ENCODE measurements around the gene CD80.
A peak's percentile ranks its signal among the peaks of the same experiment; 100 is the strongest.

CD80 gene

DNA sequence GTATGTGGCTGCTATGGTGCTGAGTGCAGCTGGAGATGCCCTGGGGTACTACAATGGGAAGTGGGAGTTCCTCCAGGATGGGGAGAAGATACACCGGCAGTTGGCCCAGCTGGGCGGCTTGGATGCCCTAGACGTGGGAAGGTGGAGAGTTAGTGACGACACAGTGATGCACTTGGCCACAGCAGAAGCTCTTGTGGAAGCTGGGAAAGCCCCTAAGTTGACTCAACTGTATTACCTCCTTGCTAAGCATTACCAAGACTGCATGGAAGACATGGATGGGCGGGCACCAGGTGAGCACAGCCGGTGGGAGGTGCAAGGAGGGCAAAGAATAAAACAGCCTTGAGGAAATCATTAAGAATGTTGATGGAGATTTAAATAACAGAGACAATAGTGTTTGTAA is 22.8 kb upstream of the CD80 start:
- no peak overlapping the region for H4K8ac ChIP-seq (ENCODE audit: low read length)
- H2BK5ac ChIP-seq (ENCODE audit: low read depth, low read length, poor library complexity, severe bottlenecking) = no peak overlapping the region
- no peak overlapping the region for H3K27ac ChIP-seq (ENCODE audit: low read length, poor library complexity, severe bottlenecking)
- no peak overlapping the region for H2AFZ ChIP-seq (ENCODE audit: low read depth, low read length)
- H3K4me1 ChIP-seq (ENCODE audit: control insufficient read depth, insufficient read depth, low read depth, low read length) = peaks cover 8% of the 10 kb centered on the region
- H3K4me3 ChIP-seq (ENCODE audit: insufficient read depth in 1 of 2, low read depth in 1 of 2, low read length in 2 of 2) = no peak overlapping the region
- no peaks in the 10 kb centered on the region for H3K9me3 ChIP-seq (ENCODE audit: control insufficient read depth, low read length)
- 95% methylated on average over 6 of the region's 6 CpGs for WGBS
- no peak overlapping the region for H2BK12ac ChIP-seq (ENCODE audit: low read length in 2 of 2)
- H3K4ac ChIP-seq (ENCODE audit: low read depth in 1 of 2, low read length in 2 of 2) = no peak overlapping the region
- H3K36me3 ChIP-seq (ENCODE audit: control insufficient read depth in 1 of 2, insufficient read depth in 2 of 2, low read depth in 1 of 2, low read length in 2 of 2) = peaks cover 4 to 7% of the 10 kb centered on the region in 2 experiments
- H3K14ac ChIP-seq (ENCODE audit: low read length in 2 of 2) = no peak overlapping the region
- H3K23ac ChIP-seq (ENCODE audit: low read length in 2 of 2) = no peak overlapping the region
- no peaks in the 10 kb centered on the region for H3K79me1 ChIP-seq (replicated peaks; ENCODE audit: low read length, poor library complexity, severe bottlenecking)
- no peak overlapping the region for H2BK15ac ChIP-seq (ENCODE audit: low read depth, poor library complexity, severe bottlenecking)
- DNase-seq = peak; percentile 18
- no peak overlapping the region for H3K18ac ChIP-seq (ENCODE audit: low read depth in 1 of 2, low read length in 2 of 2)
- no peak overlapping the region for H3K9ac ChIP-seq (ENCODE audit: low read length)
- H2BK120ac ChIP-seq (ENCODE audit: low read depth, low read length) = no peak overlapping the region
- no peak overlapping the region for H2AK5ac ChIP-seq (ENCODE audit: low read length, severe bottlenecking)
- H4K91ac ChIP-seq (ENCODE audit: low read length) = no peak overlapping the region
- no peaks in the 10 kb centered on the region for H3K27me3 ChIP-seq (ENCODE audit: control insufficient read depth in 1 of 2, insufficient read depth in 1 of 2, low read length in 2 of 2)
- no peak overlapping the region for H3K4me2 ChIP-seq (ENCODE audit: low read length, poor library complexity, severe bottlenecking)

DNA sequence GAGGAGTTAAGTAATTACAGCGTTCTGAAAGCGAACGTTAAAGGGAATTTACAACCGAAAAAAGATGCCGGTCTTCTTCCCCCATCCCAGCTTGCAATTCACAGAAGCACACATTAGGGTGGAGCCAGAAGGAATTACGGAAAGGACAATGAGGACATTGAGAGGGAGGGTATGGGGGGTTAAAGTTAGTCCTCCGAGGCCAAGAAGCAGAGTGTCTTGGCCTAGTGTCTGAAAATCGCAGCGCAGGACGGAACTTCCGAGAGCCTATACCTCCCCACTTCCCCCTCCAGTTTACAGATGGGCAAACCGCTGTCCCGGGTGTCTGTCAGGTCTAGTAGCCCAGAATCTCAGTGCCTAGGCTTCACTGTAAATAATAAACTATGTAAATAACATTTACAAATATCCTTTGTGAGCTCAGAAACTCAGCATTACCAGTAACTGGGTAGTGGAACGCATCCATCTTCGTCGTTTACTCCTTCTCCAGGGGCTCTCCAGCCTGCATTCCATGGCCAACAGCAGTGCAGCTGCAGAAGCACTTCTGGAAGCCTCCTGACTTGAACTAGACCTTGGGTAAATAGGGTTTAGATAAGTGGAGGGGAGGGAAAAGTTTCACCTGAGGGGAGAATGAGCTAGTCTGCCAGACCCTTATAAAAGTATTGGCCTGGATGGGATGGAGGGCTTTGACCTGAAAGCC is 20.8 kb upstream of the CD80 start:
- H3K23ac ChIP-seq (ENCODE audit: low read length in 2 of 2) = no peak overlapping the region
- peak overlapping the region; percentile 53 for H2AK5ac ChIP-seq (ENCODE audit: low read length, severe bottlenecking)
- H2BK12ac ChIP-seq (ENCODE audit: low read length in 2 of 2) = no peak overlapping the region
- no peaks in the 10 kb centered on the region for H3K79me1 ChIP-seq (replicated peaks; ENCODE audit: low read length, poor library complexity, severe bottlenecking)
- 58% methylated on average over 4 of the region's 16 CpGs for WGBS
- peak overlapping the region; percentile 98 for H3K4me2 ChIP-seq (ENCODE audit: low read length, poor library complexity, severe bottlenecking)
- peak overlapping the region; percentile 64 for H3K27ac ChIP-seq (ENCODE audit: low read length, poor library complexity, severe bottlenecking)
- peak overlapping the region; percentile 54 for H2AFZ ChIP-seq (ENCODE audit: low read depth, low read length)
- H4K91ac ChIP-seq (ENCODE audit: low read length) = no peak overlapping the region
- no peaks in the 10 kb centered on the region for H3K36me3 ChIP-seq (ENCODE audit: control insufficient read depth in 1 of 2, insufficient read depth in 2 of 2, low read depth in 1 of 2, low read length in 2 of 2)
- H3K27me3 ChIP-seq (ENCODE audit: control insufficient read depth in 1 of 2, insufficient read depth in 1 of 2, low read length in 2 of 2) = no peaks in the 10 kb centered on the region
- no peak overlapping the region for H2BK120ac ChIP-seq (ENCODE audit: low read depth, low read length)
- H4K8ac ChIP-seq (ENCODE audit: low read length) = peak overlapping the region; percentile 97
- no peak overlapping the region for H3K14ac ChIP-seq (ENCODE audit: low read length in 2 of 2)
- H2BK5ac ChIP-seq (ENCODE audit: low read depth, low read length, poor library complexity, severe bottlenecking) = no peak overlapping the region
- no peak for DNase-seq
- peak overlapping the region; percentile 55 to 73 for H3K18ac ChIP-seq (ENCODE audit: low read depth in 1 of 2, low read length in 2 of 2)
- peak overlapping the region; percentile 90 for H3K9ac ChIP-seq (ENCODE audit: low read length)
- H3K4ac ChIP-seq (ENCODE audit: low read depth in 1 of 2, low read length in 2 of 2) = peak overlapping the region in 1 of 2 experiments; percentile 24
- peak overlapping the region; percentile 36 to 71 for H3K4me3 ChIP-seq (ENCODE audit: insufficient read depth in 1 of 2, low read depth in 1 of 2, low read length in 2 of 2)
- H3K9me3 ChIP-seq (ENCODE audit: control insufficient read depth, low read length) = no peaks in the 10 kb centered on the region
- peak overlapping the region; percentile 41 for H2BK15ac ChIP-seq (ENCODE audit: low read depth, poor library complexity, severe bottlenecking)
- peaks cover 6% of the 10 kb centered on the region for H3K4me1 ChIP-seq (ENCODE audit: control insufficient read depth, insufficient read depth, low read depth, low read length)

DNA sequence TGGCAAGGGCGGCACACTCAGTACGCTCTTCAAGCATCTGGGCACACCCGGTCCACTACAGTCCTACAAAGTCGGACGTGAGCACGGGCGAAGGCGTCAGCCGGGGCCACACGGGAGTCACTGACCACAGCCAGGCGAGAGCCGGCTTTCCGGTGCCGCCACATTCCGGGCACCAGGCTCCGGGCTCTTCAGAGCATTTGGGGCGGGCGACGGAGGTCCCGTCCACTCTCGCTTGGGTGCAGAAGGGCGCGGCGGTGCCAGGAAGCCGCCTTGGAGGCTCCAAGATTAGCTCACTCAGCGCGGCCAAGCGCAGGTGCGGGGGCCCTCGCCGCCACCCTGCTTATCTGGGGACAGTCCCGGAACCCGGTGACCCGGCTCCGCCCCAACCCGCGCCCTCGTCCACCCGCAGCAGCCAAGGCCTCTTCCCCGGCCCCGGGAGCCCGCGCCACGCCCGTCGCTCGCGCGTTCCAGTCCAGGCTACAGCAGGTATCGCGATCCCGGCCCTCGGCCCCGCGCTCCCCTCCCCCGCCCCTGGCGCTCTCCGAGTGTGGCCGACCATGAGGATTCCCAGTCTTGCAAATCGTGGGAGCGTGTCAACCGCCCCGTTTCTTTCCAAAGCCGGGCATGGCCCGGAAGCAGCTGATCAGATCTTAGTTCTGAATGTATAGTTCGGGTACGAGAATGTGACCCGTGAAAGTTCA is 20.1 kb upstream of the CD80 start, which contains the start of gene ADPRH:
Gene ADPRH, plus strand, starts transcription at position 127 of the 701 bp plus-strand sequence. CDS start 2,678 bp downstream, outside the sequence.
- H3K4me3 ChIP-seq (ENCODE audit: insufficient read depth in 1 of 2, low read depth in 1 of 2, low read length in 2 of 2) = peak within 1 kb of the TSS; percentile 68 to 71
- peaks cover 6% of the 10 kb centered on the region for H3K4me1 ChIP-seq (ENCODE audit: control insufficient read depth, insufficient read depth, low read depth, low read length)
- H3K9me3 ChIP-seq (ENCODE audit: control insufficient read depth, low read length) = no peaks in the 10 kb centered on the region
- no peak within 1 kb of the TSS for H2AK5ac ChIP-seq (ENCODE audit: low read length, severe bottlenecking)
- H3K23ac ChIP-seq (ENCODE audit: low read length in 2 of 2) = peak within 1 kb of the TSS; percentile 60 to 64
- H3K27ac ChIP-seq (ENCODE audit: low read length, poor library complexity, severe bottlenecking) = peak within 1 kb of the TSS; percentile 64
- peak; percentile 66 for DNase-seq
- no peak within 1 kb of the TSS for H3K14ac ChIP-seq (ENCODE audit: low read length in 2 of 2)
- H2BK5ac ChIP-seq (ENCODE audit: low read depth, low read length, poor library complexity, severe bottlenecking) = no peak within 1 kb of the TSS
- peak within 1 kb of the TSS; percentile 64 for H2BK120ac ChIP-seq (ENCODE audit: low read depth, low read length)
- H2AFZ ChIP-seq (ENCODE audit: low read depth, low read length) = peak within 1 kb of the TSS; percentile 95
- peak within 1 kb of the TSS; percentile 75 to 80 for H3K18ac ChIP-seq (ENCODE audit: low read depth in 1 of 2, low read length in 2 of 2)
- peak within 1 kb of the TSS; percentile 71 for H4K91ac ChIP-seq (ENCODE audit: low read length)
- no peaks in the 10 kb centered on the region for H3K36me3 ChIP-seq (ENCODE audit: control insufficient read depth in 1 of 2, insufficient read depth in 2 of 2, low read depth in 1 of 2, low read length in 2 of 2)
- H4K8ac ChIP-seq (ENCODE audit: low read length) = peak within 1 kb of the TSS; percentile 97
- H3K4me2 ChIP-seq (ENCODE audit: low read length, poor library complexity, severe bottlenecking) = peak within 1 kb of the TSS; percentile 98
- peak within 1 kb of the TSS in 1 of 2 experiments; percentile 63 for H2BK12ac ChIP-seq (ENCODE audit: low read length in 2 of 2)
- H2BK15ac ChIP-seq (ENCODE audit: low read depth, poor library complexity, severe bottlenecking) = peak within 1 kb of the TSS; percentile 92
- no peaks in the 10 kb centered on the region for H3K27me3 ChIP-seq (ENCODE audit: control insufficient read depth in 1 of 2, insufficient read depth in 1 of 2, low read length in 2 of 2)
- peak within 1 kb of the TSS; percentile 67 to 88 for H3K4ac ChIP-seq (ENCODE audit: low read depth in 1 of 2, low read length in 2 of 2)
- WGBS = 2% methylated on average over 61 of the region's 68 CpGs
- no peaks in the 10 kb centered on the region for H3K79me1 ChIP-seq (replicated peaks; ENCODE audit: low read length, poor library complexity, severe bottlenecking)
- H3K9ac ChIP-seq (ENCODE audit: low read length) = peak within 1 kb of the TSS; percentile 90

GRCh38 chr3:119575507-119575906 is 16.1 kb upstream of the CD80 start:
- Histone ChIP-seq H3K4me1 (ENCODE audit: control insufficient read depth, insufficient read depth, low read depth, low read length) (peaks cover 2% of the 10 kb centered on the region), H3K4me3 (ENCODE audit: insufficient read depth in 1 of 2, low read depth in 1 of 2, low read length in 2 of 2) (no peak overlapping the region), H3K14ac (ENCODE audit: low read length in 2 of 2) (no peak overlapping the region), H3K9ac (ENCODE audit: low read length) (no peak overlapping the region), H3K27me3 (ENCODE audit: control insufficient read depth in 1 of 2, insufficient read depth in 1 of 2, low read length in 2 of 2) (no peaks in the 10 kb centered on the region), H3K18ac (ENCODE audit: low read depth in 1 of 2, low read length in 2 of 2) (no peak overlapping the region), H2BK120ac (ENCODE audit: low read depth, low read length) (no peak overlapping the region), H3K36me3 (ENCODE audit: control insufficient read depth in 1 of 2, insufficient read depth in 2 of 2, low read depth in 1 of 2, low read length in 2 of 2) (no peaks in the 10 kb centered on the region), H2BK5ac (ENCODE audit: low read depth, low read length, poor library complexity, severe bottlenecking) (no peak overlapping the region), H2AFZ (ENCODE audit: low read depth, low read length) (no peak overlapping the region), H3K4me2 (ENCODE audit: low read length, poor library complexity, severe bottlenecking) (no peak overlapping the region), H2BK15ac (ENCODE audit: low read depth, poor library complexity, severe bottlenecking) (no peak overlapping the region), H4K91ac (ENCODE audit: low read length) (no peak overlapping the region), H4K8ac (ENCODE audit: low read length) (no peak overlapping the region), H2BK12ac (ENCODE audit: low read length in 2 of 2) (no peak overlapping the region), H3K9me3 (ENCODE audit: control insufficient read depth, low read length) (no peaks in the 10 kb centered on the region), H2AK5ac (ENCODE audit: low read length, severe bottlenecking) (no peak overlapping the region), H3K27ac (ENCODE audit: low read length, poor library complexity, severe bottlenecking) (no peak overlapping the region), H3K79me1 (replicated peaks; ENCODE audit: low read length, poor library complexity, severe bottlenecking) (no peaks in the 10 kb centered on the region), H3K4ac (ENCODE audit: low read depth in 1 of 2, low read length in 2 of 2) (no peak overlapping the region), H3K23ac (ENCODE audit: low read length in 2 of 2) (no peak overlapping the region)
- DNase-seq = no peak
